Forelimb muscle (tissue), 1 donor: ENCODE data around the gene PLEKHH2. TPM values are rescaled to one million over a fixed set of nuclear protein-coding genes. Genes with fewer than 3 reads are reported as not detected.
"Not testable (repeated sequence)": the region's sequence is repeated elsewhere in the genome, so short reads cannot be mapped to it uniquely, and the experiment has no call there.

ENCODE experiments used
- DNase-seq: peaks from one replicate; pipeline ENCODE4 v3.0.0-alpha.2; 2013; ENCODE audit warnings: low read depth
- polyA plus RNA-seq: library from polyadenylated mRNA; unstranded; fragments of 120-200 nt; gene quantifications from one replicate; pipeline ENCODE4 v1.2.1, GENCODE V29; 2013; ENCODE audit not compliant: insufficient read length

The PLEKHH2 gene
- 7.4 TPM for polyA plus RNA-seq

- peak; percentile 55 for DNase-seq
Observed at GRCh38 chr2:43637030-43637803, at the start of gene PLEKHH2. Gene PLEKHH2 (plus strand): TSS chr2:43637260. CDS start chr2:43644674, 7,414 bp downstream.

GRCh38 chr2:43592443-43592842 lies 44.6 kb upstream of the PLEKHH2 start:
- DNase-seq: no peak

GRCh38 chr2:43593254-43593653 lies 43.8 kb upstream of the PLEKHH2 start:
- DNase-seq: no peak

- DNase-seq: no peak
Observed at GRCh38 chr2:43594875-43595274, 42.2 kb upstream of the PLEKHH2 start.

GRCh38 chr2:43595603-43596412 lies 41.3 kb upstream of the PLEKHH2 start, which contains the start of gene THADA:
Gene THADA (minus strand): TSS chr2:43596038. CDS start chr2:43592392, 3,646 bp downstream.
- DNase-seq: peak; percentile 99

GRCh38 chr2:43600596-43600995 lies 36.5 kb upstream of the PLEKHH2 start:
- DNase-seq: not testable (repeated sequence)

- no peak for DNase-seq
Observed at GRCh38 chr2:43604674-43605073, 32.4 kb upstream of the PLEKHH2 start.

DNA sequence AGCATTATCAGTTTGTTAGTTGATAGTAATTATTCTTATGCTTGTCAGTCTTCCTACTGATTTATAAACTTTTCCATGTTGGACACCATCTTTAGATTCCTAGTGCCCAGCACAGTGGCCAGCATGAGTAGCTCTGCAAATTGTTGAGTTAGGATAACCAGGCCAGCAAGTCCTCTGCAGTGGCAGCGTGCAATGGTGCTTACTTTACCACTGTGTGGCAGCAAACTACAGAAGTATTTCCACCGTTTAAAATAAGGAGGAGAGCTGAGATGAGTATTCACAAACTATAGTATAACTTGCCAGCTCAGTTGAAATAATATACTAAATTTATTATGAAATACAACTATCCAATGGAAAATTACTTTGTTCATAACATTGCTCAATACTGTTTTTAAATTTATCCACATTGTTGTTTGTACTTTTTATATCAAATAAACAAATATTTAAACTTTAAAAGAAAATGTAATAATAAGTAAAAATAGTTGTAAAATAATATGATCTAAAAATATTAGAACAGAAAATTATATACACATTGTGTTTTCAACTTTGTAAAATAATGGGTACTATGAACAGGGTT lies 31.9 kb upstream of the PLEKHH2 start:
- DNase-seq: peak; percentile 14

DNA sequence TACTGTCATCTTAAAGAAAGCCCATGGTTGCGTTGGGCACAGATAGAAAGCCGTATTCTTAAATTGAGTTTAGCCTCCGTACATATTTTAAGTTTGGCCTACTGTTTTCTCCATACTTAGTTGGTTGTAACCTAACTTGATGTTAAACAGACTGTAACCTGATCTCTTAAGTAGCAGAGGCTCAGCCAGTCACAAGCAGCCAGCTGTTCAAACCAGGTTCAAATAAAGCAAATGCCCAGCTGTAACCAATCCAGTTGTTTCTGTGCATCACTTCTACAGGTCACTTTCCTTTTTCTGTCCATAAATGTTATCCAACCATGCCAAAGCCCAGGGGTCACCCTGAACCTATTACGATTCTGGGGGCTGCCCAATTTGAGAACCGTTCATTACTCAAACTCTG lies 31.2 kb upstream of the PLEKHH2 start:
- no peak for DNase-seq

GRCh38 chr2:43609290-43609918 lies 27.7 kb upstream of the PLEKHH2 start:
- DNase-seq: no peak

DNA sequence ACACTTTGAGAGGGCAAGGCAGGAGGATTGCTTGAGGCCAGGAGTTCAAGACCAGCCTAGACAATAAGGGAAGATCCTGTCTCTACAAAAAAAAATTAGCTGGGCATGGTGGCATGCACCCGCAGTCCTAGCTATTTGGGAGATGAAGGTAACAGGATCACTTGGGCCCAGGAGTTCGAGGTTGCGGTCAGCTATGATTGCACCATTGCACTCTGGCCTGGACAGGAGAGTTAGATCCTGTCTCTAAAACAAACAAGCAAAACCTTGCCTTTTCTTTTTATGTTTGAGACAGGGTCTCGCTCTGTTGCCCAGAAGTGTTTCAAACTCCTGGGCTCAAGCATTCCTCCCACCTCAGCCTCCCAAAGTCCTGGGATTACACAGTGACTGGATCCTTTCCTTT lies 26.7 kb upstream of the PLEKHH2 start:
- no peak for DNase-seq

DNA sequence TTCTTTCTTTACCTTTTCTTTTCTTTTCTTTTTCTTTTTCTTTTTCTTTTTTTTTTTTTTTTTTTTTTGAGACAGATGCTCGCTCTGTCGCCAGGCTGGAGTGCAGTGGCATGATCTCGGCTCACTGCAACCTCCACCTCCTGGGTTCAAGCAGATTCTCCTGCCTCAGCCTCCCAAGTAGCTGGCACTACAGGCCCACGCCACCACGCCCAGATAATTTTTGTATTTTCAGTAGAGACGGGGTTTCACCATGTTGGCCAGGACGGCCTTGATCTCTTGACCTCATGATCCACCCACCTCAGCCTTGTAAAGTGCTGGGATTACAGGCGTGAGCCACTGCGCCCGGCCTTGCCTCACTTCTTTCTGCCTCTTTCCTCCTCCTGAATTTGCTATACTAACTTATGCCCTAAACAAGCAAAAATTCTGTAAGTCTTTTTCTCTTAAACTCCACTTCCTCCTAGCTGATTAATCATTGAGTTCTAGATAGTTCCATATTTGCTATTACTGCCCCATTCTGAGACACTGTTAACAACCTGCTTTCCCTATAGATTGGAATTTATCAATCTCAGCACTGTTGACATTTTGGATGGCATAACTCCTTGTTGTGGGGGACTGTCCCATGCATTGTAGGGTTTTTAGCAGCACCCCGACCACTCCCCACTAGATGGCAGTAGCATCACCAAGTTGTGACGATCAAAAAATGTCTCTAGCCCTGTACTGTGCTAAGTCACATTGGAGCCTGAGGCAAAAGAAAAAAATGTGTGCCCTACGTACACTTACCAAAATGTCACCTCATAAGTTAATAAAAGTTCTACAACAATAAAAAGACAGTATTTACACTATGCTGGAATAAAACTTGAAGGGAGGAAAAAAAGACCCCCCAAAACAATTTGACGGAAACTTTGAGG lies 24.8 kb upstream of the PLEKHH2 start:
- DNase-seq: no peak

DNA sequence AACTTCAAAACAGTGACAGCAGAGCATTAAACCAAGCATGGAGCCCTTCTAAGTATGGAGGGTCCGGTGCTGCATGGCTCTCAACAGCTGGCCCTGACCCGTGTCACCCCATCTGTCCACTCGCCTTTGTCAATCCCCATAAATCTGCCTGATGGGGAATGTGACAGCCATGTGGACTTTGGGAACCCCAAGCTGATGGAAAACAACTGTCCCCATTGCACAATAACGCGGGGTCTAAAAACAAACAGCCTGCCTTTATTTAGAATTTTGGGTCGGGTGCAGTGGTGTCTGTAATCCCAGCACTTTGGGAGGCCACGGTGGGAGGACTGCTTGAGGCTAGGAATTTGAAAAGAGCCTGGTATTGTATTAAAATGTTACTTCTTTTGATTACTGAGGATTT lies 24.1 kb upstream of the PLEKHH2 start:
- no peak for DNase-seq

DNA sequence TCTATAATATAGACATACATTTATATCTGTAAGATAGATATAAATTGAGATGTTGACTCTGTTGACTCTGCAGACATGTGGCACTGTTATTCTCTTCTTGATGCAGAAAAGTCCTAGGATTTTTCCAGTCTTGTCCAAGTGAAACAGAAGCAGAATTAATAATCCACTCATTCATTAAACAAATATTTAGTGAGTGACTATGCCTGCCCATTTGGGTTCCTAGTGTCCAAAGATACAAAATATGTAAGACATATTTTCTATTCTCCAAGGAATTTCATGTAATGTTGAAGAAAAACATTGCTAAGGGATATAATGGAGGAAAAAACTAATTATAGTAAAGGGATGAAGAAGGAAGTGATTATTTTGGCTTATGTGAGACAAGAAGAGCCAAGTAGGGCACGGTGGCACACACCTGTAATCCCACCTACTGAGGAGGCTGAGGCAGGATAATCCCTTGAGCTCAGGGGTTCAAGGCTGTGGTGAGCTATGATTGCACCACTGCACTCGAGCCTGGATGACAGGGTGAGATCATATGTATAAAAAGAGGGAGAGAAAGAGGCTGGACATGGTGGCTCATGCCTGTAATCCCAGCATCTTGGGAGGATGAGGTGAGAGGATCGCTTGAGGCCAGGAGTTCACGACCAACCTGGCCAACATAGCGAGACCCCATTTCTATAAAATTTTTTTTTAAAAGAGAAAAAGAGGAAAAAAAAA lies 19.9 kb upstream of the PLEKHH2 start:
- DNase-seq: no peak

- no peak for DNase-seq
Observed at GRCh38 chr2:43619511-43619910, 17.5 kb upstream of the PLEKHH2 start.

DNA sequence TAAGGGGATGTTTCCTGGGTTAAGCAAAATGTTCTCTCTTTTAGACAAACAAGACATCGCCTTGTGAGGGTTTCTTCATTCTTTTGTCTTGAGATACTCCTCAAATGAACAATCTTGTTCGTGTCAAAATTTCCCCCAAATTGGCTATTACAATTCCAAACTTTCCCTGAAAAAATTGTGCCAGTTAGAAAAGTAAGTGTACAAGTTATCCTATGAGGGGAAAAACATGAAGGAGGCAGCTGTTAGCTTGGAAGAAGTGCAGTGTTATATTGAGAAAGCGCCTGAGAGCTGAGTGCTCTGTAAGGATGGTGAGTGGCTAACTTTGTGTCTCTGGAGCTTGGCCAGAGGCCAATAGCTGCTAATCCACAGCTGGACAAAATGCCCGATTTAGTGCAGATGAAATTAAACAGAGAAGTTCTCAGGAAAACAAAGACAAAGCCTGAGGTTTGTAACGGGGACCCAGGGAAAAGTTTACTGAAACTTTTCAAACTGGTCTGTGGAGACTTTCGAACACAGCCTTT lies 14.1 kb upstream of the PLEKHH2 start:
- no peak for DNase-seq

DNA sequence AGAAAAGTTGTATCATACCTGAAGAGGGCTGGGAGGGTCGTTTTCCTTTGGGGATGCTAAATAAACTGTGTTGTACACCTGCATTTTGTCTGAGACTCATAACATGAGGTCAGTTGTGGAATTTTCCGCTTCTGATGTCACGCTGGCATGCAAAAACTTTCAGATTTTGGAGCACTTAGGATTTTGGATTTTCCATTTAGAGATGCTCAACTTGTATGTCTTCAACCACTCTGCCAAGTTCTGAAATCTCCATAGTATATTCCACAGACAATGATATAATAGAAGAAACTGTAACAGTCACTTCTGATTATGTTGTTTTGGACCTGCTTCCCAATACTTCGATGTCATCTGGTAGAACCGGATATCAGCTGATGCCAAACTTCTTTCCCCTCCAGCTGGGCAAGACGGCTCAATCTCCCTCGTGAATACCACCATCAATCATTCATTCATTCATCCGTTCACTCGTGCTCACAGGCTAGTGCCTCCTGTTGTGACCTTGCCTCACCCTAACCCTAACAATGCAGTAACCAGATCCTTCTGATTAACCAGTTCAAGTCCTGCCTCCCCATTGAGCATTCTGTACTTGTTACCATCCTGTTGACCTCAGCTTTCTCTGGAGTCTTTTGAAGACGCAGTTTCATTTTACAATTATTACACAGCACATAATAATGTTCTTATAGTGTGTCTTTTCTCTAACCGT lies 5.3 kb upstream of the PLEKHH2 start:
- no peak for DNase-seq

DNA sequence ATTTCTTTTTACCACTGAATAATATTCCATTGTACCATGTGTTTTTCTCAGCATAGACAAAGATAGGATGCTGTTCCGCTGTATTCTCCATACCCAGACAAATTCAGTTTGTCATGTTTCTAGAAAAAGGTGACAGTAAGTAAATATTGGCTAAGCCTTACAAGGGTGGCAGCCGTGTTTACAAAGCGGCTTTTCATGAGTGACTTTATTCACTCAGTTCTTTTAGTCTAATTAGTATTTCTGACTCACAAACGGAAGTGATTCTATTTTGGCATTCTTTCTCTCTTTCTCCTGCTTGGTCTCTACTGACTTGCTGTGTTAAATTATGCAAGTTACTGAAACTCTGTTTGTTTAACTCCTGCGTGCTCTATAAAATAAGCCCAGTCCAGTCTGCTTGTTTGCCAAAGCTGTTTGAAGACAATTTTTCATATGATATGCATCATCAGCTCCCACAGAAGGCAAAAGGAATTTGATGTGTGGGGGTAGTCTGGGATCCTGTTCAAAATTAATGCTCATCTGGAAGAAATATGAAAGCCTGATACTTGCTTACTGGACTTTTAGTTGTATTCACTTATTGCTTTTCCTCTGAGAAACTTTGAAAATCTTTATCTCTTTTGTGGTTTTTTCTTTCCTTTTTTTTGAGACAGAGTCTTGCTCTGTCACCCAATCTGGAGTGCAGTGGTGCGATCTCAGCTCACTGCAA lies 2.3 kb upstream of the PLEKHH2 start:
- DNase-seq: no peak

DNA sequence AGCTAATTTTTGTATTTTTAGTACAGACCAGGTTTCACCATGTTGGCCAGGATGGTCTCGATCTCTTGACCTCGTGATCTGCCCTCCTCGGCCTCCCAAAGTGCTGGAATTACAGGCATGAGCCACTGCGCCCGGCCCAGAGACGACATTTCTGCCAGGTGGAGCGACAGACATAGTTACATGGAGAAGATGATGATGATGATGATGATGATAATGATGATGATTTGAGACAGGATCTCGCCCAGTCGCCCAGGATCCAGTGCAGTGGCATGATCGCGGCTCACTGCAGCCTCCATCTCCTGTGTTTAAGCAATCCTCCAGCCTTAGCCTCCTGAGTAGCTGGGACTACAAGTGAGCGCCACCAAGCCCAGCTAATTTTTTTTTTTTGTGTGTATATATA lies 907 bp upstream of the PLEKHH2 start:
- DNase-seq: not testable (repeated sequence)
